CD14-positive monocyte (primary cell): Measurements from ENCODE around the gene ZCCHC17. TPM values are rescaled to one million over a fixed set of nuclear protein-coding genes. Genes with fewer than 3 reads are reported as not detected.

ENCODE experiments used
- DNase-seq, 3 donors: peaks; one replicate each; pipeline ENCODE4 v3.0.0-alpha.2; 2011 to 2022
- H2AFZ ChIP-seq: 2 replicates; pipeline ENCODE4 v1.6.0; 2012; ENCODE audit warnings: mild to moderate bottlenecking, low read depth, low read length, inconsistent platforms; ENCODE audit not compliant: insufficient read depth, poor library complexity, severe bottlenecking
- H3K27ac ChIP-seq, 2 donors: 1 replicate in 1 of 2; 2 replicates in 1 of 2; pipeline ENCODE4 v1.5.1; 2012 to 2013; ENCODE audit warnings: low read length in 2 of 2, control low read depth in 1 of 2, inconsistent platforms in 1 of 2, low read depth in 1 of 2, mild to moderate bottlenecking in 1 of 2
- H3K27me3 ChIP-seq, 2 donors: one replicate each; pipeline versions ENCODE4 v1.6.0 to v1.6.1; 2011 to 2013; ENCODE audit warnings: low read length in 2 of 2; ENCODE audit not compliant: control insufficient read depth in 2 of 2, insufficient read depth in 2 of 2
- H3K36me3 ChIP-seq, 2 donors: replicated peaks in 1 of 2; 1 replicate in 1 of 2; 2 replicates in 1 of 2; pipeline versions ENCODE4 v1.5.1 to v1.6.1; 2012 to 2013; ENCODE audit warnings: low read length in 2 of 2, control low read depth in 1 of 2, inconsistent platforms in 1 of 2, mild to moderate bottlenecking in 1 of 2; ENCODE audit not compliant: insufficient read depth in 2 of 2, control insufficient read depth in 1 of 2
- H3K4me1 ChIP-seq, 2 donors: 1 replicate in 1 of 2; 2 replicates in 1 of 2; pipeline versions ENCODE4 v1.5.1 to v1.6.1; 2012 to 2013; ENCODE audit warnings: low read length in 2 of 2, control low read depth in 1 of 2, inconsistent platforms in 1 of 2, mild to moderate bottlenecking in 1 of 2, moderate library complexity in 1 of 2; ENCODE audit not compliant: insufficient read depth in 2 of 2, control insufficient read depth in 1 of 2
- H3K4me2 ChIP-seq: replicated peaks from 2 replicates; pipeline ENCODE3; 2012; ENCODE audit warnings: low read length, moderate library complexity, mild to moderate bottlenecking; ENCODE audit not compliant: poor library complexity, severe bottlenecking; ENCODE audit errors: extremely low read depth
- H3K4me3 ChIP-seq, 3 experiments: fragments of 200-600 bp in 1 of 3; sonication (generic) in 1 of 3; replicated peaks in 1 of 3; 1 replicate in 2 of 3; 2 replicates in 1 of 3; pipeline ENCODE4 v1.5.1; 2011 to 2013; ENCODE audit warnings: low read length in 3 of 3, mild to moderate bottlenecking in 3 of 3, control low read depth in 2 of 3, low read depth in 2 of 3, inconsistent platforms in 1 of 3, moderate library complexity in 1 of 3
- H3K79me2 ChIP-seq: 2 replicates; pipeline ENCODE4 v1.6.0; 2012; ENCODE audit warnings: mild to moderate bottlenecking, control low read depth, inconsistent platforms, low read length, moderate library complexity; ENCODE audit not compliant: insufficient read depth
- H3K9ac ChIP-seq: 2 replicates; pipeline ENCODE4 v1.6.0; 2017; ENCODE audit warnings: low read length, mild to moderate bottlenecking; ENCODE audit not compliant: insufficient read depth, poor library complexity, severe bottlenecking
- H3K9me3 ChIP-seq, 2 donors: replicated peaks in 1 of 2; 1 replicate in 1 of 2; 2 replicates in 1 of 2; pipeline versions ENCODE4 v1.5.1 to v1.6.1; 2012 to 2013; ENCODE audit warnings: low read length in 2 of 2, control low read depth in 1 of 2; ENCODE audit not compliant: control insufficient read depth in 1 of 2, insufficient read depth in 1 of 2
- H4K20me1 ChIP-seq: 2 replicates; pipeline ENCODE4 v1.6.0; 2012; ENCODE audit warnings: mild to moderate bottlenecking, low read length, control low read depth, moderate library complexity; ENCODE audit not compliant: insufficient read depth
- H3K27ac Mint-ChIP-seq, 7 donors: one replicate each; pipeline ENCODE4 v1.8.0; 2020; ENCODE audit warnings: mild to moderate bottlenecking in 7 of 7, mixed read lengths in 7 of 7, moderate library complexity in 6 of 7, inconsistent platforms in 2 of 7
- H3K27me3 Mint-ChIP-seq, 3 donors: one replicate each; pipeline ENCODE4 v1.8.0; 2021 to 2022; ENCODE audit warnings: low read depth in 3 of 3, mild to moderate bottlenecking in 3 of 3, mixed read lengths in 3 of 3, moderate library complexity in 3 of 3, inconsistent platforms in 1 of 3
- H3K36me3 Mint-ChIP-seq, 2 donors: one replicate each; pipeline ENCODE4 v1.8.0; 2020; ENCODE audit warnings: mixed read lengths in 2 of 2, inconsistent platforms in 1 of 2, mild to moderate bottlenecking in 1 of 2
- H3K4me1 Mint-ChIP-seq: one replicate; pipeline ENCODE4 v1.8.0; 2020; ENCODE audit warnings: mild to moderate bottlenecking, mixed read lengths
- H3K4me3 Mint-ChIP-seq, 2 donors: one replicate each; pipeline ENCODE4 v1.8.0; 2020; ENCODE audit warnings: mild to moderate bottlenecking in 2 of 2, mixed read lengths in 2 of 2, moderate library complexity in 1 of 2
- H3K9me3 Mint-ChIP-seq, 7 donors: one replicate each; pipeline ENCODE4 v1.8.0; 2020 to 2022; ENCODE audit warnings: mixed read lengths in 7 of 7, mild to moderate bottlenecking in 6 of 7, moderate library complexity in 6 of 7, inconsistent platforms in 2 of 7
- WGBS: methylation state at CpG from one replicate; pipeline ENCODE4 v1.1.5; 2013; ENCODE audit warnings: missing lambda C conversion rate; ENCODE audit not compliant: insufficient coverage; 5-methylcytosine and 5-hydroxymethylcytosine counted together
- intact Hi-C, 2 donors: fragments of 100-400 bp; cut with micrococcal nuclease; formaldehyde crosslinking; loops; one replicate each; pipeline versions ENCODE4 v1.15.0 to v1.15.1; 2023
- polyA plus RNA-seq, 3 donors: library from polyadenylated mRNA; depleted of rRNA in 1 of 3; unstranded in 2 of 3; stranded (reverse) in 1 of 3; fragments of 300-500 nt in 2 of 3; fragments of >200 nt in 1 of 3; fragmentation: Illumina TruSeq in 2 of 3; gene quantifications; 1 replicate in 2 of 3; 2 replicates in 1 of 3; pipeline ENCODE4 v1.2.3, GENCODE V29; 2012 to 2021
- TF ChIP-seq, protein P1 (sequence below): fragments of 200-600 bp; IDR thresholded peaks from one replicate; pipeline ENCODE4 v1.8.0; 2022; ENCODE audit warnings: antibody characterized with exemption, mild to moderate bottlenecking

The ZCCHC17 gene
- polyA plus RNA-seq, 3 donors: 17.0 to 32.3 (median 29.3) TPM

DNA sequence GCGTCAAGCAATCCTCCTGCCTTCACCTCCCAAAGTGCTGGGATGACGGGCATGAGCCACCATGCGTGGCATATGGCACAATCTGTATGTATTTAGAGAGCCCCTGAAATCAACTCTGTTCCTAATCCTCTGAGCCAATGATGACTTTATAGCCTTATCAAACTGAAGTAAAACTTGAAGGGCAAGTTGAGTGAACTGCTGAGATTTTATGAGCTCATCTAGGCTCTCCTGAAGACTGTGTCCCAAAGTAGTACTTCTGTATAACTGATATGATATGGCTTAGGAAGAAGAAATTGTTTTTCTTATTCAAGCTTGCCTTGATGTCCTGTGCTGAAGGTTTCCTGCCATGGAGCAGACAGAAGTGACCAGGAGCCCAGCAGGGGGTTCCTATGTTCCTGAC lies 33.4 kb upstream of the ZCCHC17 start:
- H4K20me1 ChIP-seq: no peaks in the 10 kb centered on the region
- no peak overlapping the region for H3K4me2 ChIP-seq
- no peaks in the 10 kb centered on the region for H3K27me3 ChIP-seq
- H3K4me1 ChIP-seq: no peaks in the 10 kb centered on the region
- WGBS: no CpG with 5 or more reads among the region's 3 CpGs
- peaks cover 7% of the 10 kb centered on the region for H3K4me1 Mint-ChIP-seq
- DNase-seq: no peak
- no peak overlapping the region for H3K9ac ChIP-seq
- H2AFZ ChIP-seq: no peak overlapping the region
- H3K27ac ChIP-seq: no peak overlapping the region
- no peaks in the 10 kb centered on the region for H3K79me2 ChIP-seq
- TF ChIP-seq, protein P1, sequence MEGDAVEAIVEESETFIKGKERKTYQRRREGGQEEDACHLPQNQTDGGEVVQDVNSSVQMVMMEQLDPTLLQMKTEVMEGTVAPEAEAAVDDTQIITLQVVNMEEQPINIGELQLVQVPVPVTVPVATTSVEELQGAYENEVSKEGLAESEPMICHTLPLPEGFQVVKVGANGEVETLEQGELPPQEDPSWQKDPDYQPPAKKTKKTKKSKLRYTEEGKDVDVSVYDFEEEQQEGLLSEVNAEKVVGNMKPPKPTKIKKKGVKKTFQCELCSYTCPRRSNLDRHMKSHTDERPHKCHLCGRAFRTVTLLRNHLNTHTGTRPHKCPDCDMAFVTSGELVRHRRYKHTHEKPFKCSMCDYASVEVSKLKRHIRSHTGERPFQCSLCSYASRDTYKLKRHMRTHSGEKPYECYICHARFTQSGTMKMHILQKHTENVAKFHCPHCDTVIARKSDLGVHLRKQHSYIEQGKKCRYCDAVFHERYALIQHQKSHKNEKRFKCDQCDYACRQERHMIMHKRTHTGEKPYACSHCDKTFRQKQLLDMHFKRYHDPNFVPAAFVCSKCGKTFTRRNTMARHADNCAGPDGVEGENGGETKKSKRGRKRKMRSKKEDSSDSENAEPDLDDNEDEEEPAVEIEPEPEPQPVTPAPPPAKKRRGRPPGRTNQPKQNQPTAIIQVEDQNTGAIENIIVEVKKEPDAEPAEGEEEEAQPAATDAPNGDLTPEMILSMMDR: no peak
- H3K36me3 ChIP-seq: peaks cover 71 to 100% of the 10 kb centered on the region in 2 donors
- no peak overlapping the region for H3K4me3 ChIP-seq
- H3K27ac Mint-ChIP-seq: no peak overlapping the region
- intact Hi-C loops: no loop called here
- no peaks in the 10 kb centered on the region for H3K9me3 ChIP-seq
- no peak overlapping the region for H3K4me3 Mint-ChIP-seq
- no peaks in the 10 kb centered on the region for H3K9me3 Mint-ChIP-seq
- peaks cover 79 to 95% of the 10 kb centered on the region in 2 donors for H3K36me3 Mint-ChIP-seq
- no peaks in the 10 kb centered on the region for H3K27me3 Mint-ChIP-seq

DNA sequence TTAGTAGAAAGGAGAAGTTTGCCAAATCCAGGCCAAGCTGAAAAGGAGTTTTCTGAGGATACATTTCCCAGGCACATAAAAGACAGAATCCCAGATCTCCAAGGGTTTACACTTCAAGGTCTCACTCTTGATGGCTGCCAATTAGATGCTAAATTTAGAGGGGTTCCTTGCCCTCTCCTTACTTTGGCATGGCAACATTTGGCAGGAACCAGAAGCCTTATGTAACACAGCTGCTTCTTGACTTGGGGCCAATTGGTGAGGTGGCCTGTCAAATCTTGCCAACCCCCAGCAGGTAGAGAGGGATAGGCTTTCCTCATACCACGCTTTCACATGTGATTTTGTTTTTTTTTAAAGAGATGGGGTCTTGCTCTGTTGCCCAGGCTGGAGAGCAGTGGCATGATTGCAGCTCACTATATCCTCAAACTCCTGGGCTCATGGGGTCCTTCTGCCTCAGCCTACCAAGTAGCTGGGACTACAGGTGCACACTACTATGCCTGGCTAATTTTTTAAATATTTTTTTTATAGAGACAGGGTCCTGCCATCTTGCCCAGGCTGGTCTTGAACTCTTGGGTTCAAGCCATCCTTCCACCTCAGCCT lies 31.9 kb upstream of the ZCCHC17 start:
- Histone ChIP-seq H3K9me3 (no peaks in the 10 kb centered on the region), H3K27ac (no peak overlapping the region), H3K4me2 (no peak overlapping the region), H3K27me3 (no peaks in the 10 kb centered on the region), H3K4me1 (no peaks in the 10 kb centered on the region), H3K79me2 (no peaks in the 10 kb centered on the region), H2AFZ (no peak overlapping the region), H3K9ac (no peak overlapping the region), H3K4me3 (no peak overlapping the region), H4K20me1 (no peaks in the 10 kb centered on the region), H3K36me3 (peaks cover 73 to 100% of the 10 kb centered on the region in 2 donors)
- Mint-ChIP-seq H3K27me3 (no peaks in the 10 kb centered on the region), H3K4me3 (no peak overlapping the region), H3K27ac (peak overlapping the region in 1 of 7 donors; percentile 35), H3K9me3 (no peaks in the 10 kb centered on the region), H3K4me1 (peaks cover 7% of the 10 kb centered on the region), H3K36me3 (peaks cover 79 to 95% of the 10 kb centered on the region in 2 donors)
- TF ChIP-seq, protein P1: no peak
- intact Hi-C loops: no loop called here
- WGBS: no CpG with 5 or more reads among the region's 1 CpG
- no peak for DNase-seq
